ENCODE results near the gene TBKBP1. TPM values are rescaled to one million over a fixed set of nuclear protein-coding genes. Genes with fewer than 3 reads are reported as not detected.

The TBKBP1 gene
- total RNA-seq, 1 donor from 2014 or later = 3.0 TPM

DNA sequence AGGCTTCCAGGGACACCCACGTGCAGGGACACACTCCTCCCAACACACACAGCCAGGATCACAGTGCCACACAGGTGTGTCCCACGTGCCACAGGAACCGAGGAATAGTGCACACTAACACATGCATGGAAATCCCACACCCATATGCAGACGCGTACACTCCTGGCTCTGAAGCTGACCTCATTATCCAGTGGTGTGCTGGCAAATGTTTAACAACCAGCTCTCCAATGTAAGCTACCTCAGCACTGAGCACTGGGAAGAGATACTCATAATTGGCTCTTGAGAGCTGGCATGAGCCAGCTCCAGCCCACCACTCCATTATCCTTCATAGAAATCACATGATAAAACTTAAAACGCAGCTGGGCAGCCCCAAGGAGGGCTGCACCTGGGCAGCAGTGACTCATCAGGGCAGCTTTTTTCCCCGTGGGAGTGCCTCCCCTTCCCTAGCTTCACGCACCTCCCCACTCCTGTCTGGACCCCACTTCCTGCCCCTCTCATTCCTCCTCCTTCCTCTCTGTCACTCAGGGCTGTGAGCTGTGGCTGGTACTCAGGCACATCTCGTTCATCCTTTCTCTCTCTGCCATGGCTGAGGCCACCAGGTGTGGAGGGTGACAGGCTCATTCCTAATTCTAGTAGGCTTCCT, 24.1 kb downstream of the TBKBP1 start:
- no peaks in the 10 kb centered on the region for H3K36me3 Mint-ChIP-seq
- Histone ChIP-seq H3K27me3 (peaks cover 57% of the 10 kb centered on the region), H3K9me3 (ENCODE audit: low read depth) (no peaks in the 10 kb centered on the region), H4K20me1 (ENCODE audit: low read depth) (no peaks in the 10 kb centered on the region), H3K79me2 (ENCODE audit: low read depth) (no peaks in the 10 kb centered on the region), H3K36me3 (no peaks in the 10 kb centered on the region), H3K4me1 (no peaks in the 10 kb centered on the region), H3K4me2 (no peak overlapping the region), H3K9ac (no peak overlapping the region), H3F3A (ENCODE audit: low read depth) (peaks cover 10% of the 10 kb centered on the region), H2AFZ (replicated peaks) (no peak overlapping the region), H3K27ac (no peak overlapping the region), H3K4me3 (no peak overlapping the region)
- no peak overlapping the region for H3K27ac Mint-ChIP-seq
- peaks cover 12% of the 10 kb centered on the region for H3K4me1 Mint-ChIP-seq
- H3K27me3 Mint-ChIP-seq (ENCODE audit: insufficient read depth, low read depth) = peaks cover 34% of the 10 kb centered on the region
- no peak for DNase-seq (ENCODE audit: low spot score)
- H3K9me3 Mint-ChIP-seq = no peaks in the 10 kb centered on the region
- TF ChIP-seq EZH2phosphoT487 (IDR thresholded peaks at IDR 0.05) (no peak), EZH2 (IDR thresholded peaks at IDR 0.05) (no peak)
- peak overlapping the region; percentile 13 for H3K4me3 Mint-ChIP-seq

DNA sequence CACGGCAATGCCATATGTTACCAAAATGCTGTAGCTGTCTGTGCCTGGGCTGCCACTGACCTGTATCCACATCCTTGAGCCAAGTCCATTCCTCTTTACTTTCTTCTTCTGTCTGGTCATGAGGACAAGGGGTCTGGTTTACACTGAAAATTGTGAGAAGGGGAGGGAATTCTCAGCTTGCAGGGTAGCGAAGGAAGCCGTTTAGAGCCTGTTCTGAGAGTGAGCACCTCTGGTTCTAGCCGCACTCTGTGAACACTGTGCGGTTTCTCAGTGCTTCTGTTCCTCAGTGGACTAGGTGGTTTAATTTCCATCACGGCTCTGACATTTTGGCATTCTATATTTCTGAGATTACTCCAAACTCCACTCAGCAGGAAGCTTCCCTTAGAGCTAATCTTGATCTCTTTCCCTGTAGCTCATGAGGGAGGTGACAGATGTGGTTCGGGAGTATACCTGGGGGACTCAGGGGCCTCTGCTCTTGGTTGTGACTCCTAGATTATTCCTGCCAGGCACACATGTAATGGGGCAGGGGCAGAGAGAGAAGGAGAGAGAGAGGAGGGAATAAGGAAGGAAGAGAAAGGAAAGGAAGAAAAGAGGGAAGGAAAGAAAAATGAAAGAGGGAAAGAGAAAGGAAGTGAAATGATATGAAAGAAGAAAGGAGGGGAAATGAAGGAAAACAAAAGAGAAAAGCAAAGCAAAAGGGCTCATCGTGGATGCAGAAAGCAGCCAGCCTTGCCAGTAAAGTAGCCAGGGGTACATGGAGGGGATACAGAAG, 24.9 kb downstream of the TBKBP1 start:
- no peaks in the 10 kb centered on the region for H3K79me2 ChIP-seq (ENCODE audit: low read depth)
- peaks cover 10% of the 10 kb centered on the region for H3F3A ChIP-seq (ENCODE audit: low read depth)
- H3K4me3 ChIP-seq = no peak overlapping the region
- H2AFZ ChIP-seq (replicated peaks) = no peak overlapping the region
- Mint-ChIP-seq H3K27ac (no peak overlapping the region), H3K4me1 (peaks cover 12% of the 10 kb centered on the region), H3K9me3 (no peaks in the 10 kb centered on the region), H3K36me3 (no peaks in the 10 kb centered on the region), H3K27me3 (ENCODE audit: insufficient read depth, low read depth) (peaks cover 34% of the 10 kb centered on the region), H3K4me3 (no peak overlapping the region)
- H3K4me1 ChIP-seq = no peaks in the 10 kb centered on the region
- no peak for DNase-seq (ENCODE audit: low spot score)
- H4K20me1 ChIP-seq (ENCODE audit: low read depth) = no peaks in the 10 kb centered on the region
- peaks cover 57% of the 10 kb centered on the region for H3K27me3 ChIP-seq
- TF ChIP-seq EZH2 (IDR thresholded peaks at IDR 0.05) = no peak
- TF ChIP-seq EZH2phosphoT487 (IDR thresholded peaks at IDR 0.05) = no peak
- TF ChIP-seq, protein P1, sequence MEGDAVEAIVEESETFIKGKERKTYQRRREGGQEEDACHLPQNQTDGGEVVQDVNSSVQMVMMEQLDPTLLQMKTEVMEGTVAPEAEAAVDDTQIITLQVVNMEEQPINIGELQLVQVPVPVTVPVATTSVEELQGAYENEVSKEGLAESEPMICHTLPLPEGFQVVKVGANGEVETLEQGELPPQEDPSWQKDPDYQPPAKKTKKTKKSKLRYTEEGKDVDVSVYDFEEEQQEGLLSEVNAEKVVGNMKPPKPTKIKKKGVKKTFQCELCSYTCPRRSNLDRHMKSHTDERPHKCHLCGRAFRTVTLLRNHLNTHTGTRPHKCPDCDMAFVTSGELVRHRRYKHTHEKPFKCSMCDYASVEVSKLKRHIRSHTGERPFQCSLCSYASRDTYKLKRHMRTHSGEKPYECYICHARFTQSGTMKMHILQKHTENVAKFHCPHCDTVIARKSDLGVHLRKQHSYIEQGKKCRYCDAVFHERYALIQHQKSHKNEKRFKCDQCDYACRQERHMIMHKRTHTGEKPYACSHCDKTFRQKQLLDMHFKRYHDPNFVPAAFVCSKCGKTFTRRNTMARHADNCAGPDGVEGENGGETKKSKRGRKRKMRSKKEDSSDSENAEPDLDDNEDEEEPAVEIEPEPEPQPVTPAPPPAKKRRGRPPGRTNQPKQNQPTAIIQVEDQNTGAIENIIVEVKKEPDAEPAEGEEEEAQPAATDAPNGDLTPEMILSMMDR (IDR thresholded peaks at IDR 0.05) = no peak
- H3K4me2 ChIP-seq = no peak overlapping the region
- no peak overlapping the region for H3K9ac ChIP-seq
- no peaks in the 10 kb centered on the region for H3K36me3 ChIP-seq
- H3K27ac ChIP-seq = no peak overlapping the region
- H3K9me3 ChIP-seq (ENCODE audit: low read depth) = no peaks in the 10 kb centered on the region

DNA sequence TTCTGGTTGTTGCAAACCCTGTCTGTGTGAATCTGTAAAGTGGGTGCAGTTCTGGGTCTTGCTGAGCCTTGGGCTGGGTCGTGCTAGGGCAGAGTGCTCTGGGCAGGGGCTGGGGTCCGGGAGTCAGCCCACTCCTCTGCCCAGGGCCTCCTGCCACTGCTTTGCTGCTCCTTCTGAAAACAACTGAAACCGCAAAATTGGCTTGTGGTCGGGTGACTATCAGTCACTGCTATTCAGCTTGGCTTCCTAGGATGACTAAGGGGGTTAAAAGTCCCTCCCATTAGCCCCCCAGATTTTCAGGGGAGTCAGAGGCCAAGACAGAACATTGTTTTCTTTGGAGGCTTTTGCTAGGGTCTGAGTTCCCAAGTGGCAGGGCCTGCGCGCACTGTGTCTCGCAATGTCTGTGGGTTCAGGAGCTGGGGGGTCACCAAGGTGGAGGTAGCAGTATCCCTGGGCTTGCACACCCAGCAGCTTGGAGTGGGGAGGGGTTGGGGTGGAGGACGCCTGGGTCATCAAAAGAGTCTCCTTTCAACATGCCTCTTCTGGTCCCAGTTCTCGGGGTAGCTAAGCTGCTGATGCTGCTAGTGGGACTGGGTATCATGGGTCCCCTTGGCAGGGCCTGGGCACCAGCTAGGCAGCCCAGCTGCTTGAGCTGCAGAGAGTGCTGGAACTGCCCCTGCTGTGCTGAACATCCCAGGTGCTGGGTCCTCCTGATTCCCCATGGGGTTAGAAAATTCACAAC, 25.6 kb downstream of the TBKBP1 start:
- no peak overlapping the region for H3K4me2 ChIP-seq
- H4K20me1 ChIP-seq (ENCODE audit: low read depth) = no peaks in the 10 kb centered on the region
- no peak overlapping the region for H3K4me3 Mint-ChIP-seq
- peaks cover 10% of the 10 kb centered on the region for H3K4me1 Mint-ChIP-seq
- H3K36me3 ChIP-seq = no peaks in the 10 kb centered on the region
- H2AFZ ChIP-seq (replicated peaks) = no peak overlapping the region
- H3K4me1 ChIP-seq = no peaks in the 10 kb centered on the region
- H3K27me3 Mint-ChIP-seq (ENCODE audit: insufficient read depth, low read depth) = peaks cover 30% of the 10 kb centered on the region
- H3K9me3 ChIP-seq (ENCODE audit: low read depth) = no peaks in the 10 kb centered on the region
- H3F3A ChIP-seq (ENCODE audit: low read depth) = peaks cover 10% of the 10 kb centered on the region
- DNase-seq (ENCODE audit: low spot score) = no peak
- H3K36me3 Mint-ChIP-seq = no peaks in the 10 kb centered on the region
- no peak for TF ChIP-seq EZH2phosphoT487 (IDR thresholded peaks at IDR 0.05)
- TF ChIP-seq EZH2 (IDR thresholded peaks at IDR 0.05) = no peak
- TF ChIP-seq, protein P1 (IDR thresholded peaks at IDR 0.05) = no peak
- no peak overlapping the region for H3K27ac ChIP-seq
- no peak overlapping the region for H3K27ac Mint-ChIP-seq
- no peaks in the 10 kb centered on the region for H3K9me3 Mint-ChIP-seq
- H3K79me2 ChIP-seq (ENCODE audit: low read depth) = no peaks in the 10 kb centered on the region
- H3K27me3 ChIP-seq = peaks cover 53% of the 10 kb centered on the region
- no peak overlapping the region for H3K4me3 ChIP-seq
- no peak overlapping the region for H3K9ac ChIP-seq

Measured in neural progenitor cell (in vitro differentiated cells).